Pancreas (tissue), 10 donors: ENCODE results near the gene STAT4. TPM values are rescaled to one million over a fixed set of nuclear protein-coding genes. Genes with fewer than 3 reads are reported as not detected.

Experiments used
- ATAC-seq, 4 donors: fragments of 200-7000 bp; cut with Tn5 transposase; one replicate each; pipeline versions ENCODE4 v1.8.0 to v1.9.1; 2020; ENCODE audit warnings: mild to moderate bottlenecking in 4 of 4, moderate library complexity in 4 of 4
- DNase-seq, 6 donors: peaks; one replicate each; pipeline ENCODE4 v3.0.0-alpha.2; 2020
- FAIRE-seq: peaks from 2 replicates; lab custom pipeline; 2012; peaks lifted over from hg19 to GRCh38; lab: Jason Lieb, UNC
- H3K27ac ChIP-seq, 4 donors: fragments of 200-600 bp; sonication (generic); 1 replicate in 3 of 4; 2 replicates in 1 of 4; pipeline versions ENCODE4 v1.5.0 to v1.8.0; 2020
- H3K27me3 ChIP-seq, 4 donors: fragments of 200-600 bp; one replicate each; pipeline ENCODE4 v1.8.0; 2021
- H3K36me3 ChIP-seq, 3 donors: fragments of 200-600 bp; sonication (generic) in 1 of 3; one replicate each; pipeline versions ENCODE4 v1.5.0 to v1.8.0; 2020 to 2021
- H3K4me1 ChIP-seq, 3 donors: fragments of 200-600 bp; one replicate each; pipeline ENCODE4 v1.8.0; 2021
- H3K4me3 ChIP-seq, 4 donors: fragments of 200-600 bp; sonication (generic) in 2 of 4; one replicate each; pipeline versions ENCODE4 v1.5.0 to v1.8.0; 2020 to 2021
- H3K9me3 ChIP-seq, 4 donors: fragments of 200-600 bp; one replicate each; pipeline ENCODE4 v1.8.0; 2021
- WGBS, 2 donors: extraction: QIAGEN DNeasy Blood & Tissue Kit; methylation state at CpG; one replicate each; pipeline ENCODE4 v1.1.7; 2013; 5-methylcytosine and 5-hydroxymethylcytosine counted together
- intact Hi-C, 3 donors: fragments of 100-400 bp; cut with DNase I; formaldehyde crosslinking; loops; one replicate each; pipeline versions ENCODE4 v1.11.1 to v1.14.2; 2022
- polyA plus RNA-seq, 2 donors: library from polyadenylated mRNA; stranded (reverse); fragments of 200-250 nt; gene quantifications; one replicate each; pipeline ENCODE4 v1.2.3, GENCODE V29; 2013
- total RNA-seq, 6 donors: library from RNA; stranded (reverse); fragmentation: NEBNext Ultra II Directional in 4 of 6; extraction: Animal tissue kit (Norgen Biotek cat#: 25700) in 4 of 6; gene quantifications; one replicate each; pipeline versions ENCODE4 v1.2.1 to v1.2.4, GENCODE V29; 2021 to 2023
- TF ChIP-seq, protein P1 (sequence below), 4 donors: fragments of 200-600 bp; sonication (generic) in 3 of 4; IDR thresholded peaks; one replicate each; pipeline versions ENCODE4 v1.5.0 to v1.8.0; 2021; ENCODE audit warnings: antibody characterized with exemption in 4 of 4
- donor health status: healthy with polysubstance abuse.
- donor health status: DM: no; HTN: no; CAD: no; lungs with moderate emphysema.
- donor health status: DM: no; HTN: no; CAD: no.
- donor health status: control.
- donor health status: control.
- donor health status: Bipolar disorder and iron deficiency.
- donor health status: DM: yes; HTN: yes; CAD: no.
- donor health status: DM: no; HTN: no; CAD: no.
- donor health status: DM: no; HTN: no; CAD: no.
- donor health status: DM: yes; HTN: yes; CAD: no.

The STAT4 gene
- total and polyA plus RNA-seq, 8 donors, result 0.60 to 6.4 (median 1.8) TPM

DNA sequence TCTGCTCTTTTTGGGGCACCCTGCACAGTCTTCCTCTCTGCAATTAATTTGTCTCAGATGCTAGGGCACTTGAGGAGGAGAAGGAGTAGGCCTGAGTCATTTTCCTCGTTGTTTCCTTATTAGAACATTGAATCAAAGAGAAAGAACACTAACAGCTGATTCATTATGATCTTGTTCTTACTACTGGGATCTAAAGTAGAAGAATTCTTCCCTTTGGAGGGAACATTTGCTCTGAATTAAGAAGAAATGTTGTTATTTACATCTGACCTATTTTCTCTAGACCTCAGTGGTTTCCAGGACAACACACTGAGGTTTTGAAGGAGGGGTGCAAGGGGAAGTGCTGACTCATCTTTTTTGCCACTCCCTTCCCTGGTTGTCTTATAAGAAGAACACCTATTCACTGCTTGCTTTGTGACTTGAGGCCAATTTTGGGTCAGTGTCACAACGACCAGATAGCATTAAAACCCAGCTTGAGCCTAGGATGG lies 112.5 kb downstream of the STAT4 start:
- WGBS, 2 donors, result 56 to 68% methylated on average over 2 of the region's 2 CpGs
- intact Hi-C loops, result no loop called here
- TF ChIP-seq, protein P1, sequence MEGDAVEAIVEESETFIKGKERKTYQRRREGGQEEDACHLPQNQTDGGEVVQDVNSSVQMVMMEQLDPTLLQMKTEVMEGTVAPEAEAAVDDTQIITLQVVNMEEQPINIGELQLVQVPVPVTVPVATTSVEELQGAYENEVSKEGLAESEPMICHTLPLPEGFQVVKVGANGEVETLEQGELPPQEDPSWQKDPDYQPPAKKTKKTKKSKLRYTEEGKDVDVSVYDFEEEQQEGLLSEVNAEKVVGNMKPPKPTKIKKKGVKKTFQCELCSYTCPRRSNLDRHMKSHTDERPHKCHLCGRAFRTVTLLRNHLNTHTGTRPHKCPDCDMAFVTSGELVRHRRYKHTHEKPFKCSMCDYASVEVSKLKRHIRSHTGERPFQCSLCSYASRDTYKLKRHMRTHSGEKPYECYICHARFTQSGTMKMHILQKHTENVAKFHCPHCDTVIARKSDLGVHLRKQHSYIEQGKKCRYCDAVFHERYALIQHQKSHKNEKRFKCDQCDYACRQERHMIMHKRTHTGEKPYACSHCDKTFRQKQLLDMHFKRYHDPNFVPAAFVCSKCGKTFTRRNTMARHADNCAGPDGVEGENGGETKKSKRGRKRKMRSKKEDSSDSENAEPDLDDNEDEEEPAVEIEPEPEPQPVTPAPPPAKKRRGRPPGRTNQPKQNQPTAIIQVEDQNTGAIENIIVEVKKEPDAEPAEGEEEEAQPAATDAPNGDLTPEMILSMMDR (IDR thresholded peaks at IDR 0.05), result no peak
- no peaks in the 10 kb centered on the region for H3K36me3 ChIP-seq
- no peaks in the 10 kb centered on the region for H3K9me3 ChIP-seq
- H3K4me3 ChIP-seq, result no peak overlapping the region
- H3K4me1 ChIP-seq, result no peaks in the 10 kb centered on the region
- no peak overlapping the region for H3K27ac ChIP-seq
- FAIRE-seq (no peak), ATAC-seq (no peak), DNase-seq (no peak)
- no peaks in the 10 kb centered on the region for H3K27me3 ChIP-seq

DNA sequence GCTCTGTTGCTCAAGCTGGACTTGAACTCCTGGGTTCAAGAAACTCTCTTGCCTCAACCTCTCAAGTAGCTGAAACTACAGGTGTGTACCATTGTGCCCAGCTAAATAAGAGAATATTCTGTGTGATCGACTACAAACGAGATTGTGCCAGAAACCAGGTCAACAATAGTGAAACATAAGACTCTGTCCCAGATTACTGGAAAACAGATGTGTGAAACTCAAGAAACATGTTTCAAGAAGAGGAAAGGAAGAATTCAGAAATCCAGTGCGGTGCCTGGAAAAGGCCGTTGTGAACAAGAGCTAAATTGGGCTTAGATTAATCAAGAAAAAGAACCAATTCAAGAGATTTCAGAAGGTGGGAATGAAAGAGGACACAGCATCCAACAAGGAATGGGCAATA lies 113.4 kb downstream of the STAT4 start:
- intact Hi-C loops, result no loop called here
- 80 to 82% methylated on average over 4 of the region's 4 CpGs for WGBS, 2 donors
- no peak for FAIRE-seq

DNA sequence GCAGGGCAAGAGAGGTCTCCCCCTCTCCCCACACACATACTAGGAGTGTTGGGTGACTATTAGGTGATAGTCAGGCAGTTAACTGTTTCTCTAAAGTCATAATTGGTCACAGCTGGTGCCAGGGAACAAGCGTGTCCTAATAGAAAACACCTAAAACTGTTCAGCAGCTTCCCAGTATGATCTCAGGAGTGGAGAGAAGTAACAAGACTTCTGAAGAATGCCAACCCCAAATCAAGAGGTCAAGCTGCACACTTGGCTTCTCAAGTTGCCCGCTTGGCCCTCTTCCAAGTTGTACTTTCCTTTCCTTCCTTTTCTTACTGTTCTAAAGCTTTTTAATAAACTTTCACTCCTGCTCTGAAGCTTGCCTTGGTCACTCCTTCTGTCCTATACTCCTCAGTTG lies 114.4 kb downstream of the STAT4 start:
- intact Hi-C loops, result no loop called here
- WGBS, 2 donors, result 84 to 95% methylated on average over 2 of the region's 2 CpGs
- H3K27me3 ChIP-seq, result no peaks in the 10 kb centered on the region
- DNase-seq (no peak), ATAC-seq (no peak), FAIRE-seq (no peak)
- no peak overlapping the region for H3K27ac ChIP-seq
- peaks cover 6 to 9% (median 7%) of the 10 kb centered on the region in 3 donors for H3K4me1 ChIP-seq
- no peak overlapping the region for H3K4me3 ChIP-seq
- H3K36me3 ChIP-seq, result no peaks in the 10 kb centered on the region
- TF ChIP-seq, protein P1 (IDR thresholded peaks at IDR 0.05), result no peak
- H3K9me3 ChIP-seq, result no peaks in the 10 kb centered on the region

More for the DNA sequence above, 113.4 kb downstream of the STAT4 start:
- no peak overlapping the region for H3K4me3 ChIP-seq
- ATAC-seq (no peak), DNase-seq (no peak)
- no peaks in the 10 kb centered on the region for H3K27me3 ChIP-seq
- TF ChIP-seq, protein P1 (IDR thresholded peaks at IDR 0.05), result no peak
- no peak overlapping the region for H3K27ac ChIP-seq
- no peaks in the 10 kb centered on the region for H3K36me3 ChIP-seq
- H3K9me3 ChIP-seq, result no peaks in the 10 kb centered on the region
- H3K4me1 ChIP-seq, result no peaks in the 10 kb centered on the region

DNA sequence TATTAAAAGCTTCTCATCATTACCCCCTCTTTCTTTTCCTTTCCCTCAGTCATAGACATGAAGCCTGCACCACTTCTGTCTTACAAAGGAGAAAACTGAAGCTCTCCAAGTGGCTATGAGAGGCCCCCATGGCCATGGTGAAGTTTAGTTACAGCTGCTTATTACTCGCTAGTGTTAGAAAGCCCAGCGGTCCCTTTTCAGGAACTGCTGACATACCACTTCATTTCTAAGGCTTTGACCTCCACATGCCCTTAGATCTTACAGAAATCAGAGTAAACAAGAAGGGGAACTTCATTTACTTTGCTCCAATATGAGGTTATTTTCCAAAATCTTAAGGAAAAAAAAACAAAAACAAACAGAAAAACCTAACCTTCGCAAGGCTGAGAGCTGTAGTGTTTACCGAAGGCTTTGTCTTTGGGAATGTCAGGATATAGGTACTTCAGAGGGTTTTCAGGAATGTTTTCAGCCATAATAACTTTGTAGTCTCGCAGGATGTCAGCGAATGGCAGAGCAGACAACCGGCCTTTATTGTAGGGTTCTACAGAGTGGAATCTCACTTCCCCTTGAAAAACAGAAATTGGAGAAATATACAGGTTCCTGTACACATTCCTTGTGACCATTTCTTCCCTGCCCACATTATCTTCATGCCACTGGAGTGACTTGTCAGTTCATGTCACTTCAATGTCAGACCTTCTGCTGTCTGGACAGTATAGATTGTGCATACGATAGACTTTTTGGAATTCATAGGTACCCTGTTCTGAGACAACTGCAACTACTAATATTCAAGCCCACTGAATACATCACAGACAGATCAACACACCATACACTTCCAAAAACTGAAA lies 118.0 kb downstream of the STAT4 start:
- no peak for DNase-seq
- Histone ChIP-seq H3K4me1 (peaks cover 17 to 20% (median 19%) of the 10 kb centered on the region in 3 donors), H3K4me3 (no peak overlapping the region), H3K27ac (peak overlapping the region in 1 of 4 donors; percentile 10), H3K9me3 (no peaks in the 10 kb centered on the region), H3K27me3 (no peaks in the 10 kb centered on the region), H3K36me3 (no peaks in the 10 kb centered on the region)
- no peak for FAIRE-seq
- intact Hi-C loops, result no loop called here
- peak in 2 of 4 donors; percentile 29 to 44 for ATAC-seq
- TF ChIP-seq, protein P1 (IDR thresholded peaks at IDR 0.05), result no peak
- WGBS, 2 donors, result 82 to 83% methylated on average over 8 of the region's 8 CpGs

DNA sequence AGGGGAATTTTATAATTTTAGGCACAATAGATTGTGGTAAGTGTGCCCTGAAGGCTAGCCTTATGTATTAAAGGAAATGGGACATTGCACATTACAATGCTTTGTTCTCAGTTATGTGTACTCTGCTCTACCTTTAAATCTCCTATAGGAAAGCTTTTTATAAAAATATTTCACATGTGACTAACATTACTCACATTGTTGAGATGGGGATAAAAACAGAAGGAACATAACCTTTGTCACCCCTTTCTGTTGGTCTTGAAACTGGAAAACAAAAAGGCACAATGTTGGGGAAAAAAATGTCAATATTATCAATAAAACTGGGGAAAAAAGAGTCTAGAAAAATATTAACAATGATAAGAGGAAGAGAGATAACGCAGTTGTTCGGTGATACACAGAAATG lies 119.5 kb downstream of the STAT4 start:
- intact Hi-C loops, result no loop called here
- 11 to 18% methylated on average over 2 of the region's 2 CpGs for WGBS, 2 donors
- peaks cover 17 to 20% (median 19%) of the 10 kb centered on the region in 3 donors for H3K4me1 ChIP-seq
- FAIRE-seq, result no peak
- H3K27me3 ChIP-seq, result no peaks in the 10 kb centered on the region
- ATAC-seq, result peak in 2 of 4 donors; percentile 34 to 53
- H3K4me3 ChIP-seq, result no peak overlapping the region
- H3K36me3 ChIP-seq, result no peaks in the 10 kb centered on the region
- TF ChIP-seq, protein P1 (IDR thresholded peaks at IDR 0.05), result no peak
- DNase-seq, result no peak
- H3K9me3 ChIP-seq, result no peaks in the 10 kb centered on the region
- H3K27ac ChIP-seq, result peak overlapping the region in 2 of 4 donors; percentile 14 to 16
